ENCODE results near the gene IMMP2L.

Gene IMMP2L

GRCh38 chr7:111190804-111191203 is 371.5 kb downstream of the IMMP2L start:
- TF ChIP-seq ZFX (IDR thresholded peaks at IDR 0.05) (no peak), CTCF (conservative IDR thresholded peaks at IDR 0.05) (no peak)

GRCh38 chr7:111184987-111185386 is 377.3 kb downstream of the IMMP2L start:
- TF ChIP-seq CTCF (conservative IDR thresholded peaks at IDR 0.05) (no peak), ZFX (IDR thresholded peaks at IDR 0.05) (no peak)
- H3K27ac ChIP-seq = no peak overlapping the region

More at GRCh38 chr7:111190804-111191203, 371.5 kb downstream of the IMMP2L start:
- no peak overlapping the region for H3K27ac ChIP-seq

GRCh38 chr7:111183321-111183720 is 379.0 kb downstream of the IMMP2L start:
- TF ChIP-seq ZFX (IDR thresholded peaks at IDR 0.05) (no peak), CTCF (conservative IDR thresholded peaks at IDR 0.05) (no peak)
- H3K27ac ChIP-seq = no peak overlapping the region

- TF ChIP-seq ZFX (IDR thresholded peaks at IDR 0.05) (no peak), CTCF (conservative IDR thresholded peaks at IDR 0.05) (no peak)
These were observed 382.0 kb downstream of the IMMP2L start for GRCh38 chr7:111180338-111180737.

GRCh38 chr7:111175908-111176441 is 386.3 kb downstream of the IMMP2L start:
- TF ChIP-seq ZFX (IDR thresholded peaks at IDR 0.05) = no peak
- TF ChIP-seq CTCF (conservative IDR thresholded peaks at IDR 0.05) = no peak
- H3K27ac ChIP-seq = no peak overlapping the region

More at GRCh38 chr7:111180338-111180737, 382.0 kb downstream of the IMMP2L start:
- H3K27ac ChIP-seq = no peak overlapping the region

GRCh38 chr7:111174510-111174909 is 387.8 kb downstream of the IMMP2L start:
- TF ChIP-seq CTCF (conservative IDR thresholded peaks at IDR 0.05) (no peak), ZFX (IDR thresholded peaks at IDR 0.05) (no peak)
- no peak overlapping the region for H3K27ac ChIP-seq

- TF ChIP-seq CTCF (conservative IDR thresholded peaks at IDR 0.05) (no peak), ZFX (IDR thresholded peaks at IDR 0.05) (no peak)
- H3K27ac ChIP-seq = no peak overlapping the region
These were observed 388.3 kb downstream of the IMMP2L start for GRCh38 chr7:111173990-111174389.

Measured in C4-2B (cell line).